A549 (cell line): ENCODE measurements around the gene IFITM10. TPM values are rescaled to one million over a fixed set of nuclear protein-coding genes. Genes with fewer than 3 reads are reported as not detected.

Source experiments
- ATAC-seq, 2 experiments: fragments of 200-7000 bp in 1 of 2; fragments of >200 bp in 1 of 2; cut with Nextera tagmentation in 1 of 2; cut with Tn5 transposase in 1 of 2; 3 replicates each; pipeline versions ENCODE4 v1.8.0 to v1.9.1; 2018 to 2020; ENCODE audit warnings: mild to moderate bottlenecking in 1 of 2, moderate library complexity in 1 of 2
- CTCF ChIA-PET: fragments of 300-600 bp; sonication (Branson Sonifier 250); formaldehyde crosslinking; extraction: SDS; loops from one replicate; lab custom pipeline; 2021; ENCODE audit warnings: antibody characterized with exemption, inconsistent platforms; lab: Yijun Ruan, JAX
- POLR2A ChIA-PET: fragments of 350-600 bp; formaldehyde crosslinking; extraction: SDS; loops from one replicate; lab custom pipeline; 2021; ENCODE audit warnings: antibody characterized with exemption, inconsistent platforms; lab: Yijun Ruan, JAX
- DNase-seq, 2 experiments: peaks; one replicate each; pipeline versions ENCODE4 v3.0.0 to v3.0.0-alpha.2; 2011 to 2016; ENCODE audit warnings: low read depth in 1 of 2, low spot score in 1 of 2
- FAIRE-seq: peaks from 2 replicates; lab custom pipeline; 2011; peaks lifted over from hg19 to GRCh38; lab: Jason Lieb, UNC
- H3K27ac ChIP-seq, 2 experiments: fragments of >200 bp; sonication (Bioruptor Twin); formaldehyde crosslinking; 3 replicates each; pipeline ENCODE4 v1.5.1; 2016 to 2017
- H3K4me1 ChIP-seq: fragments of >200 bp; sonication (Bioruptor Twin); formaldehyde crosslinking; 3 replicates; pipeline ENCODE4 v1.6.1; 2016
- H3K4me2 ChIP-seq: fragments of >200 bp; sonication (Bioruptor Twin); formaldehyde crosslinking; 3 replicates; pipeline ENCODE4 v1.6.1; 2016
- H3K4me3 ChIP-seq: fragments of >200 bp; sonication (Bioruptor Twin); formaldehyde crosslinking; 3 replicates; pipeline ENCODE4 v1.5.1; 2016
- H3K9me3 ChIP-seq: fragments of >200 bp; sonication (Bioruptor Twin); formaldehyde crosslinking; 3 replicates; pipeline ENCODE4 v1.6.1; 2016
- ATOH8 ChIP-seq: fragments of 250-450 bp; sonication (Bioruptor Pico); IDR thresholded peaks from 2 replicates; pipeline ENCODE4 v1.5.0; 2020; ENCODE audit warnings: low read depth, mild to moderate bottlenecking, moderate library complexity
- CBX2 ChIP-seq: fragments of 200-600 bp; sonication (generic); IDR thresholded peaks from 2 replicates; pipeline ENCODE4 v1.6.1; 2016; ENCODE audit warnings: low read depth, mild to moderate bottlenecking, borderline replicate concordance
- CEBPB ChIP-seq, 2 experiments: fragments of >200 bp in 1 of 2; sonication (Bioruptor Twin) in 1 of 2; formaldehyde crosslinking in 1 of 2; IDR thresholded peaks; 2 replicates each; pipeline ENCODE4 v1.6.1; 2012 to 2016
- CHD4 ChIP-seq: fragments of 200-600 bp; sonication (generic); IDR thresholded peaks from 2 replicates; pipeline ENCODE4 v1.6.1; 2016; ENCODE audit warnings: antibody characterized with exemption, mild to moderate bottlenecking, borderline replicate concordance
- EHF ChIP-seq: fragments of 250-450 bp; sonication (Bioruptor Pico); IDR thresholded peaks from 2 replicates; pipeline ENCODE4 v1.5.0; 2020; ENCODE audit warnings: mild to moderate bottlenecking
- ELK1 ChIP-seq: fragments of 150-350 bp; IDR thresholded peaks from 2 replicates; pipeline ENCODE4 v1.6.1; 2014; ENCODE audit warnings: low read depth, mild to moderate bottlenecking, low read length
- ESRRA ChIP-seq: fragments of 150-350 bp; IDR thresholded peaks from 2 replicates; pipeline ENCODE4 v1.6.1; 2014; ENCODE audit warnings: mild to moderate bottlenecking, low read length, borderline replicate concordance
- FOXS1 ChIP-seq: fragments of 250-450 bp; sonication (Bioruptor Pico); IDR thresholded peaks from 2 replicates; pipeline ENCODE4 v1.5.0; 2020; ENCODE audit warnings: mild to moderate bottlenecking, moderate library complexity
- GATA3 ChIP-seq: IDR thresholded peaks from 2 replicates; pipeline ENCODE4 v1.6.1; 2012; ENCODE audit warnings: borderline replicate concordance
- HDAC2 ChIP-seq: fragments of 200-600 bp; sonication (generic); IDR thresholded peaks from 2 replicates; pipeline ENCODE4 v1.6.1; 2016
- JUN ChIP-seq, 2 experiments: fragments of >200 bp; sonication (Bioruptor Twin); formaldehyde crosslinking; IDR thresholded peaks; 2 replicates in 1 of 2; 3 replicates in 1 of 2; pipeline ENCODE4 v1.6.1; 2016 to 2017
- JUNB ChIP-seq: fragments of >200 bp; sonication (Bioruptor Twin); formaldehyde crosslinking; IDR thresholded peaks from 2 replicates; pipeline ENCODE4 v1.6.1; 2016
- MAFK ChIP-seq: fragments of 450-650 bp; IDR thresholded peaks from 2 replicates; pipeline ENCODE4 v1.6.1; 2014; ENCODE audit not compliant: partially characterized antibody
- NPAS2 ChIP-seq: fragments of 250-450 bp; sonication (Bioruptor Pico); IDR thresholded peaks from 2 replicates; pipeline ENCODE4 v1.8.0; 2022; ENCODE audit warnings: mild to moderate bottlenecking, moderate library complexity, borderline replicate concordance
- NR3C1 ChIP-seq: fragments of >200 bp; sonication (Bioruptor Twin); formaldehyde crosslinking; IDR thresholded peaks from 3 replicates; pipeline ENCODE4 v1.6.1; 2017
- POLR2AphosphoS2 ChIP-seq: conservative IDR thresholded peaks from 2 replicates; pipeline ENCODE4 v1.6.1; 2012; ENCODE audit warnings: low read length, improper control_type of control experiment, inconsistent platforms
- RAD21 ChIP-seq, 2 experiments: fragments of >200 bp in 1 of 2; sonication (Bioruptor Twin) in 1 of 2; formaldehyde crosslinking in 1 of 2; IDR thresholded peaks in 1 of 2; conservative IDR thresholded peaks in 1 of 2; 2 replicates in 1 of 2; 3 replicates in 1 of 2; pipeline ENCODE4 v1.6.1; 2012 to 2018; ENCODE audit warnings: inconsistent platforms in 1 of 2
- RARB ChIP-seq: fragments of 250-450 bp; sonication (Bioruptor Pico); IDR thresholded peaks from 2 replicates; pipeline ENCODE4 v1.8.0; 2021; ENCODE audit warnings: mild to moderate bottlenecking, moderate library complexity
- REST ChIP-seq: fragments of 200-600 bp; sonication (generic); IDR thresholded peaks from 2 replicates; pipeline ENCODE4 v1.6.1; 2016; ENCODE audit warnings: antibody characterized with exemption, mild to moderate bottlenecking, moderate library complexity
- RNF2 ChIP-seq: fragments of 200-600 bp; sonication (generic); IDR thresholded peaks from 2 replicates; pipeline ENCODE4 v1.6.1; 2016; ENCODE audit warnings: low read depth, mild to moderate bottlenecking, antibody characterized with exemption, moderate library complexity, borderline replicate concordance
- SMC3 ChIP-seq: fragments of >200 bp; sonication (Bioruptor Twin); formaldehyde crosslinking; IDR thresholded peaks from 3 replicates; pipeline ENCODE4 v1.6.1; 2018; ENCODE audit warnings: inconsistent platforms
- SREBF2 ChIP-seq: fragments of 450-650 bp; IDR thresholded peaks from 2 replicates; pipeline ENCODE4 v1.6.1; 2014; ENCODE audit warnings: mild to moderate bottlenecking, moderate library complexity
- WGBS: methylation state at CpG from one replicate; pipeline ENCODE4 v1.1.6; 2017; ENCODE audit errors: missing lambda C conversion rate; 5-methylcytosine and 5-hydroxymethylcytosine counted together
- polyA plus RNA-seq, 4 experiments: library from polyadenylated mRNA; depleted of rRNA in 3 of 4; stranded (reverse); fragments of >200 nt; fragmentation: RNase III in 1 of 4; extraction: RNeasy Plus Mini Kit Qiagen cat#74134 plus additional on column Dnase treatment in 1 of 4; gene quantifications; 2 replicates in 3 of 4; 3 replicates in 1 of 4; pipeline ENCODE4 v1.2.3, GENCODE V29; 2011 to 2017
- TF ChIP-seq, protein P1 (sequence below): fragments of >200 bp; sonication (Bioruptor Twin); formaldehyde crosslinking; IDR thresholded peaks from 2 replicates; pipeline ENCODE4 v1.6.1; 2016
- TF ChIP-seq, protein P2 (sequence below): IDR thresholded peaks from 2 replicates; pipeline ENCODE4 v1.6.1; 2012

Gene IFITM10
- polyA plus RNA-seq, 2 of the 4 experiments (the other 2 are of a cell fraction) = 0.28 to 0.67 TPM

DNA sequence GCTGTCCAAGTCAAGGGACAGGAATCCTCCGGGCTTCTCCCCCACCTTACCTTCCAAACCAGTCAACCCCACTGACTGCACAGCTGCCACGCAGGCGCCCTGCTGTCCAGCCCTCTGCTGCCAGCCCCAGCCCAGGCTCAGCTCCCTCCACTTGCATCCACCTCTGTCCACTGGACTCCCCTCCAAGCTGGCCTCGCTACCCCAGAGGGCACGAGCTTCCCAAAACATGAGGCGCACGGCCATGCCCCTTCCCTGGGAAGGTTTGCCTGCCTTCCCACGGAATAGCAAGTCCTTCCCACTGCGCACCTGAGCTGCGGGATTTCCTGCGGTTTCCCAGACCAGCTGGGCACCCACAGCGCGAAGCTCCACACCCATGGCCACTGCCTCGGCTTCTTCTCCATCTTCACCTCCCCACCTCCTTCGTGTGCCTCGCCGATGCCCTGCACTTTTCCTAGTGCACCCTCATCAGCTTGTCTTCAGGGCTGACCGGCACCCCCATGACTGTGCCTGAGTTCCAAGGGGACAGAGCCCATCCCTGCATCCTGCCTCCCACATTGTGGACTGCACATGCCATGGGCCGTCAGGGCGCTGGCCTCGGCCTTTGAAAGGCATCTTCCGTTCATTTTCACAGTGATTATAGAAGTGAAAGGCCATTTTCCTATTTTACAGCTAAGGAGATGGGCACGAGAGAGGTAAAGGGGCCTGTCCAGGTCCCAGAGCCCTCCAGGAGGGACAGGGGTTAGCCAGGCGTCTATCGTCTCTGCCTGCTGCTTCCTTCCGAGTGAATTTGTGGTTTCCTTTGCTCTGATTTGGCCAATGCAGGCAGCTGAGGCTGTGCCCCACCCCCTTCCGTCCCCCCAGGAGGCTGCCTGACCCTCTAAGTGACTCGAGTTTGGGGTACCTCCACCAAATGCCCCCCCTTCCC lies 16.4 kb downstream of the IFITM10 start:
- Histone ChIP-seq H3K4me2 (no peak overlapping the region), H3K4me3 (no peak overlapping the region), H3K9me3 (peaks cover 26% of the 10 kb centered on the region), H3K27ac (no peak overlapping the region), H3K4me1 (no peaks in the 10 kb centered on the region)
- 60% methylated on average over 26 of the region's 28 CpGs for WGBS
- ChIA-PET POLR2A (interaction anchor here (0.8 kb wide), 1 partner anchor 30 kb away, joined by 4 read pairs; the partner anchor contains the start of gene CTSD), CTCF (interaction anchor here (0.6 to 4.0 kb wide), 6 partner anchors 15 to 99 kb away, joined by 3 to 19 read pairs (median 3); no protein-coding TSS in a partner anchor)
- FAIRE-seq (no peak), ATAC-seq (peak; percentile 14 to 18; a peak in 3 of 6 replicates), DNase-seq (no peak)
- TF ChIP-seq CEBPB (IDR thresholded peaks at IDR 0.05) (no peak), NR3C1 (no peak), JUN (IDR thresholded peaks at IDR 0.05) (no peak)

GRCh38 chr11:1733009-1733715 lies 17.2 kb downstream of the IFITM10 start:
- TF ChIP-seq ELK1 (no peak), ATOH8 (CRISPR knock-in tag) (no peak), SMC3 (no peak), GATA3 (no peak), RNF2 (no peak), NPAS2 (CRISPR knock-in tag) (no peak), MAFK (no peak), JUN (IDR thresholded peaks at IDR 0.05) (no peak), RAD21 (conservative IDR thresholded peaks at IDR 0.05 in 1 of 2, IDR thresholded peaks at IDR 0.05 in 1 of 2) (no peak), ESRRA (no peak), FOXS1 (CRISPR knock-in tag) (no peak)
- no peak overlapping the region for H3K4me3 ChIP-seq
- no peak overlapping the region for H3K27ac ChIP-seq
- H3K9me3 ChIP-seq = peaks cover 26% of the 10 kb centered on the region
- H3K4me1 ChIP-seq = no peaks in the 10 kb centered on the region
- CTCF ChIA-PET = interaction anchor here (1.0 to 4.0 kb wide), 6 partner anchors 25 to 100 kb away, joined by 3 to 19 read pairs (median 3); no protein-coding TSS in a partner anchor
- ATAC-seq (peak; percentile 19 to 24; a peak in 5 of 6 replicates), FAIRE-seq (no peak), DNase-seq (no peak)
- 41% methylated on average over 13 of the region's 14 CpGs for WGBS
- POLR2A ChIA-PET = interaction anchor here (0.8 kb wide), 1 partner anchor 31 kb away, joined by 4 read pairs; the partner anchor contains the start of gene CTSD
- H3K4me2 ChIP-seq = no peak overlapping the region

GRCh38 chr11:1732418-1733008 lies 17.9 kb downstream of the IFITM10 start:
- FAIRE-seq = no peak
- no peak for DNase-seq
- ChIA-PET POLR2A (no interaction called here), CTCF (interaction anchor here (1.0 to 4.0 kb wide), 5 partner anchors 24 to 100 kb away, joined by 3 to 19 read pairs (median 3); no protein-coding TSS in a partner anchor)
- Histone ChIP-seq H3K4me2 (no peak overlapping the region), H3K27ac (no peak overlapping the region), H3K4me3 (no peak overlapping the region), H3K9me3 (peaks cover 21% of the 10 kb centered on the region), H3K4me1 (no peaks in the 10 kb centered on the region)
- peak; percentile 19 to 35; a peak in 3 of 6 replicates for ATAC-seq
- WGBS = 24% methylated on average over 13 of the region's 13 CpGs
- TF ChIP-seq POLR2AphosphoS2 (no peak), JUNB (no peak), SREBF2 (no peak), RARB (CRISPR knock-in tag) (no peak), CBX2 (no peak), EHF (CRISPR knock-in tag) (no peak), REST (no peak), HDAC2 (no peak), CHD4 (no peak)
- TF ChIP-seq, protein P1, sequence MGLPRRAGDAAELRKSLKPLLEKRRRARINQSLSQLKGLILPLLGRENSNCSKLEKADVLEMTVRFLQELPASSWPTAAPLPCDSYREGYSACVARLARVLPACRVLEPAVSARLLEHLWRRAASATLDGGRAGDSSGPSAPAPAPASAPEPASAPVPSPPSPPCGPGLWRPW = no peak
- TF ChIP-seq, protein P2, sequence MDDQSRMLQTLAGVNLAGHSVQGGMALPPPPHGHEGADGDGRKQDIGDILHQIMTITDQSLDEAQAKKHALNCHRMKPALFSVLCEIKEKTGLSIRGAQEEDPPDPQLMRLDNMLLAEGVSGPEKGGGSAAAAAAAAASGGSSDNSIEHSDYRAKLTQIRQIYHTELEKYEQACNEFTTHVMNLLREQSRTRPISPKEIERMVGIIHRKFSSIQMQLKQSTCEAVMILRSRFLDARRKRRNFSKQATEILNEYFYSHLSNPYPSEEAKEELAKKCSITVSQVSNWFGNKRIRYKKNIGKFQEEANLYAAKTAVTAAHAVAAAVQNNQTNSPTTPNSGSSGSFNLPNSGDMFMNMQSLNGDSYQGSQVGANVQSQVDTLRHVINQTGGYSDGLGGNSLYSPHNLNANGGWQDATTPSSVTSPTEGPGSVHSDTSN = no peak
